ENCODE results near the gene SDC4.

Gene SDC4

GRCh38 chr20:45343532-45344167, 4.6 kb downstream of the SDC4 start:
- Histone ChIP-seq H3K36me3 (replicated peaks; ENCODE audit: insufficient read depth, low read length) (no peaks in the 10 kb centered on the region), H3K9ac (ENCODE audit: low read length) (no peak overlapping the region), H3K9me3 (replicated peaks; ENCODE audit: insufficient read depth, low read length) (no peaks in the 10 kb centered on the region), H3F3A (ENCODE audit: insufficient read depth, low read length) (peaks cover 5% of the 10 kb centered on the region; the same call in 1 of the 2 replicates), H3K27me3 (replicated peaks; ENCODE audit: insufficient read depth, low read length) (peaks cover 8% of the 10 kb centered on the region; the same call in 1 of the 2 replicates), H3K27ac (ENCODE audit: low read length) (no peak overlapping the region), H3K9me2 (replicated peaks; ENCODE audit: insufficient read depth, low read length) (no peaks in the 10 kb centered on the region), H2AFZ (ENCODE audit: low read length) (no peak overlapping the region), H3K4me2 (ENCODE audit: low read depth, low read length) (no peak overlapping the region), H3K4me1 (ENCODE audit: low read length) (peaks cover 28% of the 10 kb centered on the region), H4K20me1 (ENCODE audit: insufficient read depth, low read length) (no peaks in the 10 kb centered on the region), H3K4me3 (ENCODE audit: low read length) (no peak overlapping the region), H3K79me2 (ENCODE audit: low read length) (peaks cover 4% of the 10 kb centered on the region; the same call in 1 of the 2 replicates)
- no peak for TF ChIP-seq EZH2 (optimal IDR thresholded peaks at IDR 0.05; ENCODE audit: low read depth, low read length)
- no peak for TF ChIP-seq EZH2phosphoT487 (IDR thresholded peaks at IDR 0.05; ENCODE audit: low read length)
- no peak for TF ChIP-seq CTCF (IDR thresholded peaks at IDR 0.05; ENCODE audit: low read length)
- no peak for DNase-seq

- Histone ChIP-seq H3K79me2 (ENCODE audit: low read length) (peaks cover 4% of the 10 kb centered on the region; the same call in 1 of the 2 replicates), H3K4me2 (ENCODE audit: low read depth, low read length) (no peak overlapping the region)
Observed at GRCh38 chr20:45342855-45343531, 5.2 kb downstream of the SDC4 start.

More at GRCh38 chr20:45342855-45343531, 5.2 kb downstream of the SDC4 start:
- Histone ChIP-seq H3K27ac (ENCODE audit: low read length) (no peak overlapping the region), H3K9me3 (replicated peaks; ENCODE audit: insufficient read depth, low read length) (no peaks in the 10 kb centered on the region), H3K4me3 (ENCODE audit: low read length) (no peak overlapping the region), H3K4me1 (ENCODE audit: low read length) (peaks cover 28% of the 10 kb centered on the region), H3K9ac (ENCODE audit: low read length) (no peak overlapping the region), H3K27me3 (replicated peaks; ENCODE audit: insufficient read depth, low read length) (peaks cover 8% of the 10 kb centered on the region; the same call in 1 of the 2 replicates), H3K9me2 (replicated peaks; ENCODE audit: insufficient read depth, low read length) (no peaks in the 10 kb centered on the region), H4K20me1 (ENCODE audit: insufficient read depth, low read length) (no peaks in the 10 kb centered on the region), H2AFZ (ENCODE audit: low read length) (no peak overlapping the region), H3K36me3 (replicated peaks; ENCODE audit: insufficient read depth, low read length) (no peaks in the 10 kb centered on the region), H3F3A (ENCODE audit: insufficient read depth, low read length) (peaks cover 5% of the 10 kb centered on the region; the same call in 1 of the 2 replicates)
- DNase-seq, result no peak
- TF ChIP-seq CTCF (IDR thresholded peaks at IDR 0.05; ENCODE audit: low read length) (no peak), EZH2 (optimal IDR thresholded peaks at IDR 0.05; ENCODE audit: low read depth, low read length) (no peak), EZH2phosphoT487 (IDR thresholded peaks at IDR 0.05; ENCODE audit: low read length) (no peak)
